ENCODE measurements around the gene GGT6.
"Not testable (repeated sequence)": the region's sequence is repeated elsewhere in the genome, so short reads cannot be mapped to it uniquely, and the experiment has no call there.

Gene GGT6

GRCh38 chr17:4584917-4585637 is 24.7 kb upstream of the GGT6 start:
- no peaks in the 10 kb centered on the region for H3K9me3 ChIP-seq (ENCODE audit: control insufficient read depth, low read length)
- H3K27ac ChIP-seq (ENCODE audit: insufficient read depth, low read depth, low read length, poor library complexity, severe bottlenecking): no peak overlapping the region
- 16 to 17% methylated on average over 57 of the region's 57 CpGs for WGBS, 2 experiments
- H3K27me3 ChIP-seq (ENCODE audit: control insufficient read depth, insufficient read depth, low read length, poor library complexity, severe bottlenecking): peaks cover 40% of the 10 kb centered on the region
- H3K4me1 ChIP-seq (ENCODE audit: control insufficient read depth, insufficient read depth, low read length): peaks cover 28% of the 10 kb centered on the region
- peak overlapping the region; percentile 52 for H3K4me3 ChIP-seq (ENCODE audit: insufficient read depth, low read depth, low read length)
- H3K36me3 ChIP-seq (ENCODE audit: control insufficient read depth, insufficient read depth, low read length): no peaks in the 10 kb centered on the region

- H3K4me1 ChIP-seq (ENCODE audit: control insufficient read depth, insufficient read depth, low read length): peaks cover 28% of the 10 kb centered on the region
- no peaks in the 10 kb centered on the region for H3K36me3 ChIP-seq (ENCODE audit: control insufficient read depth, insufficient read depth, low read length)
- 1% methylated on average over 100 of the region's 100 CpGs for WGBS, 2 experiments
- peaks cover 40% of the 10 kb centered on the region for H3K27me3 ChIP-seq (ENCODE audit: control insufficient read depth, insufficient read depth, low read length, poor library complexity, severe bottlenecking)
- H3K4me3 ChIP-seq (ENCODE audit: insufficient read depth, low read depth, low read length): peak within 1 kb of the TSS; percentile 52
- H3K9me3 ChIP-seq (ENCODE audit: control insufficient read depth, low read length): no peaks in the 10 kb centered on the region
- no peak within 1 kb of the TSS for H3K27ac ChIP-seq (ENCODE audit: insufficient read depth, low read depth, low read length, poor library complexity, severe bottlenecking)
Measured at GRCh38 chr17:4584101-4584916, 23.9 kb upstream of the GGT6 start, which contains the start of gene SMTNL2. TSS of gene SMTNL2 (plus strand) at chr17:4584529. CDS start at chr17:4584606, 77 bp downstream.

GRCh38 chr17:4583782-4584100 is 23.4 kb upstream of the GGT6 start:
- H3K4me1 ChIP-seq (ENCODE audit: control insufficient read depth, insufficient read depth, low read length): peaks cover 28% of the 10 kb centered on the region
- H3K9me3 ChIP-seq (ENCODE audit: control insufficient read depth, low read length): no peaks in the 10 kb centered on the region
- WGBS, 2 experiments: 26% methylated on average over 12 of the region's 12 CpGs
- no peaks in the 10 kb centered on the region for H3K36me3 ChIP-seq (ENCODE audit: control insufficient read depth, insufficient read depth, low read length)
- no peak overlapping the region for H3K27ac ChIP-seq (ENCODE audit: insufficient read depth, low read depth, low read length, poor library complexity, severe bottlenecking)
- H3K27me3 ChIP-seq (ENCODE audit: control insufficient read depth, insufficient read depth, low read length, poor library complexity, severe bottlenecking): peaks cover 40% of the 10 kb centered on the region
- H3K4me3 ChIP-seq (ENCODE audit: insufficient read depth, low read depth, low read length): peak overlapping the region; percentile 52

GRCh38 chr17:4583206-4583605 is 22.8 kb upstream of the GGT6 start:
- no peak overlapping the region for H3K4me3 ChIP-seq (ENCODE audit: insufficient read depth, low read depth, low read length)
- peaks cover 28% of the 10 kb centered on the region for H3K4me1 ChIP-seq (ENCODE audit: control insufficient read depth, insufficient read depth, low read length)
- no peaks in the 10 kb centered on the region for H3K36me3 ChIP-seq (ENCODE audit: control insufficient read depth, insufficient read depth, low read length)
- H3K27ac ChIP-seq (ENCODE audit: insufficient read depth, low read depth, low read length, poor library complexity, severe bottlenecking): no peak overlapping the region
- 94 to 95% methylated on average over 2 to 3 of the region's 3 CpGs for WGBS, 2 experiments
- H3K9me3 ChIP-seq (ENCODE audit: control insufficient read depth, low read length): no peaks in the 10 kb centered on the region
- H3K27me3 ChIP-seq (ENCODE audit: control insufficient read depth, insufficient read depth, low read length, poor library complexity, severe bottlenecking): peaks cover 40% of the 10 kb centered on the region

- H3K36me3 ChIP-seq (ENCODE audit: control insufficient read depth, insufficient read depth, low read length): no peaks in the 10 kb centered on the region
- no peak overlapping the region for H3K4me3 ChIP-seq (ENCODE audit: insufficient read depth, low read depth, low read length)
- H3K9me3 ChIP-seq (ENCODE audit: control insufficient read depth, low read length): no peaks in the 10 kb centered on the region
- H3K4me1 ChIP-seq (ENCODE audit: control insufficient read depth, insufficient read depth, low read length): peaks cover 28% of the 10 kb centered on the region
- H3K27me3 ChIP-seq (ENCODE audit: control insufficient read depth, insufficient read depth, low read length, poor library complexity, severe bottlenecking): peaks cover 40% of the 10 kb centered on the region
- H3K27ac ChIP-seq (ENCODE audit: insufficient read depth, low read depth, low read length, poor library complexity, severe bottlenecking): no peak overlapping the region
- 82 to 84% methylated on average over 8 of the region's 8 CpGs for WGBS, 2 experiments
Measured at GRCh38 chr17:4582691-4583090, 22.3 kb upstream of the GGT6 start.

- no peak overlapping the region for H3K4me3 ChIP-seq (ENCODE audit: insufficient read depth, low read depth, low read length)
- peaks cover 33% of the 10 kb centered on the region for H3K4me1 ChIP-seq (ENCODE audit: control insufficient read depth, insufficient read depth, low read length)
- no peaks in the 10 kb centered on the region for H3K36me3 ChIP-seq (ENCODE audit: control insufficient read depth, insufficient read depth, low read length)
- H3K27ac ChIP-seq (ENCODE audit: insufficient read depth, low read depth, low read length, poor library complexity, severe bottlenecking): no peak overlapping the region
- H3K27me3 ChIP-seq (ENCODE audit: control insufficient read depth, insufficient read depth, low read length, poor library complexity, severe bottlenecking): peaks cover 40% of the 10 kb centered on the region
- WGBS, 2 experiments: 72% methylated on average over 7 of the region's 7 CpGs
- H3K9me3 ChIP-seq (ENCODE audit: control insufficient read depth, low read length): no peaks in the 10 kb centered on the region
Measured at GRCh38 chr17:4582101-4582501, 21.7 kb upstream of the GGT6 start.

- Histone ChIP-seq H3K4me1 (ENCODE audit: control insufficient read depth, insufficient read depth, low read length) (peaks cover 43% of the 10 kb centered on the region), H3K4me3 (ENCODE audit: insufficient read depth, low read depth, low read length) (no peak overlapping the region), H3K27ac (ENCODE audit: insufficient read depth, low read depth, low read length, poor library complexity, severe bottlenecking) (no peak overlapping the region), H3K27me3 (ENCODE audit: control insufficient read depth, insufficient read depth, low read length, poor library complexity, severe bottlenecking) (peaks cover 26% of the 10 kb centered on the region), H3K36me3 (ENCODE audit: control insufficient read depth, insufficient read depth, low read length) (no peaks in the 10 kb centered on the region), H3K9me3 (ENCODE audit: control insufficient read depth, low read length) (no peaks in the 10 kb centered on the region)
- 86 to 89% methylated on average over 7 of the region's 7 CpGs for WGBS, 2 experiments
Measured at GRCh38 chr17:4580291-4580690, 19.9 kb upstream of the GGT6 start.

- Histone ChIP-seq H3K4me1 (ENCODE audit: control insufficient read depth, insufficient read depth, low read length) (peaks cover 43% of the 10 kb centered on the region), H3K9me3 (ENCODE audit: control insufficient read depth, low read length) (no peaks in the 10 kb centered on the region), H3K27ac (ENCODE audit: insufficient read depth, low read depth, low read length, poor library complexity, severe bottlenecking) (no peak overlapping the region), H3K4me3 (ENCODE audit: insufficient read depth, low read depth, low read length) (no peak overlapping the region), H3K27me3 (ENCODE audit: control insufficient read depth, insufficient read depth, low read length, poor library complexity, severe bottlenecking) (peaks cover 20% of the 10 kb centered on the region), H3K36me3 (ENCODE audit: control insufficient read depth, insufficient read depth, low read length) (no peaks in the 10 kb centered on the region)
- WGBS, 2 experiments: 94 to 95% methylated on average over 11 of the region's 11 CpGs
Measured at GRCh38 chr17:4579678-4580077, 19.3 kb upstream of the GGT6 start.

- WGBS, 2 experiments: 96 to 97% methylated on average over 21 of the region's 24 CpGs
- H3K36me3 ChIP-seq (ENCODE audit: control insufficient read depth, insufficient read depth, low read length); H3K27me3 ChIP-seq (ENCODE audit: control insufficient read depth, insufficient read depth, low read length, poor library complexity, severe bottlenecking); H3K9me3 ChIP-seq (ENCODE audit: control insufficient read depth, low read length); H3K4me3 ChIP-seq (ENCODE audit: insufficient read depth, low read depth, low read length); H3K27ac ChIP-seq (ENCODE audit: insufficient read depth, low read depth, low read length, poor library complexity, severe bottlenecking): not testable (repeated sequence)
- peaks cover 34% of the 10 kb centered on the region for H3K4me1 ChIP-seq (ENCODE audit: control insufficient read depth, insufficient read depth, low read length)
Measured at GRCh38 chr17:4578349-4578748, 18.0 kb upstream of the GGT6 start.

GRCh38 chr17:4577386-4577993 is 17.1 kb upstream of the GGT6 start:
- Histone ChIP-seq H3K27ac (ENCODE audit: insufficient read depth, low read depth, low read length, poor library complexity, severe bottlenecking) (no peak overlapping the region), H3K4me3 (ENCODE audit: insufficient read depth, low read depth, low read length) (no peak overlapping the region), H3K36me3 (ENCODE audit: control insufficient read depth, insufficient read depth, low read length) (no peaks in the 10 kb centered on the region), H3K27me3 (ENCODE audit: control insufficient read depth, insufficient read depth, low read length, poor library complexity, severe bottlenecking) (no peaks in the 10 kb centered on the region), H3K9me3 (ENCODE audit: control insufficient read depth, low read length) (no peaks in the 10 kb centered on the region), H3K4me1 (ENCODE audit: control insufficient read depth, insufficient read depth, low read length) (peaks cover 26% of the 10 kb centered on the region)
- WGBS, 2 experiments: 89 to 93% methylated on average over 8 of the region's 8 CpGs
